Measurements from ENCODE around the gene FAM13A. TPM values are rescaled to one million over a fixed set of nuclear protein-coding genes. Genes with fewer than 3 reads are reported as not detected.

The FAM13A gene
- total RNA-seq, 2 experiments from 2014 or later, result 1.4 to 1.6 TPM

DNA sequence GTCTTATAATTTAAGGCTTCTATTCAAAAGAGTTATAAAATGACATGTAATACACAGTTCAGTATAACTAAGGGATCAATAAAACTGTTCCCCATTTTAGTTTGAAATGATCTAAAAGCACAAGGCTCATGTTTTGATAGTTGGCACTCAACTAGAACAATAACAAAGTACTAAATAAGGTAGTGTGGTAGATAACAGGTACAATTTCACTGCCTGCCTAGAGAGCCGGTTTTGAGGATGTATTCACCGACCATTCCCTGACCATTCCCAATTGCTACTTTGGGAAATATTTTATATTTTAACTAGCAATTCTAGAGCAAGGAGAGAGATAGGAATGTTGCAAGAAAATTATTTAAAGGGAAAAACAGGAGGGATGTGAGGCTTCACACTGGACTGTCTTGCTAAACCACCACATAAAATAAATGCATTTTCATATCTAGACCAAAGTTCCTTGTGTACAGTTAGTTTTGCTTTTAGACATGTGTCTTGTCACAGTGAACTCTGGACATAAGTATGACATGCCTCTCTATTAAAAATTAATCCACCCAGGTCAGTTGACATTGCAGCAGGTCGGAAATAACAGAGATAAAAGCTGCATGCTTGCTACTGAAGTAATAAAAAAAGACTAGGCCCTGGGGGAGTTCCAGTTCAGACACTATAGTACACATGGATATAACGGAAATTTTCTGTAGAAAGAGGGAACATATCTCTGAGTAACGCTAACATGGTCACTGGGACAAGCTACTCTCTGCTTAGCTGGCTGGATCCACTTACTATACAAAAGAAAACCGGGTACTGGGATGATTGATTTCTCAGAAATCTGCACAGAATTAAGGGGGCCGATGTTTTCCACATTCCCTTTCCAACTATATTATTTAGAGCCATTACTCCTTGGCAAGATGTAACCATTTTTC, 303.1 kb downstream of the FAM13A start:
- H3K9me3 Mint-ChIP-seq, result no peaks in the 10 kb centered on the region
- intact Hi-C loops (cut with micrococcal nuclease), result no loop called here
- H3K27ac Mint-ChIP-seq, result no peak overlapping the region
- H3K4me3 Mint-ChIP-seq, result no peak overlapping the region
- no peaks in the 10 kb centered on the region for H3K4me1 Mint-ChIP-seq (ENCODE audit: low read depth)
- CTCF ChIA-PET, result interaction anchor here (1.0 kb wide), 1 partner anchor 214 kb away, joined by 3 read pairs; no protein-coding TSS in a partner anchor
- no peaks in the 10 kb centered on the region for H3K27me3 Mint-ChIP-seq (ENCODE audit: low read depth)
- no peak for DNase-seq
- H3K36me3 Mint-ChIP-seq (ENCODE audit: low read depth), result peaks cover 2% of the 10 kb centered on the region

DNA sequence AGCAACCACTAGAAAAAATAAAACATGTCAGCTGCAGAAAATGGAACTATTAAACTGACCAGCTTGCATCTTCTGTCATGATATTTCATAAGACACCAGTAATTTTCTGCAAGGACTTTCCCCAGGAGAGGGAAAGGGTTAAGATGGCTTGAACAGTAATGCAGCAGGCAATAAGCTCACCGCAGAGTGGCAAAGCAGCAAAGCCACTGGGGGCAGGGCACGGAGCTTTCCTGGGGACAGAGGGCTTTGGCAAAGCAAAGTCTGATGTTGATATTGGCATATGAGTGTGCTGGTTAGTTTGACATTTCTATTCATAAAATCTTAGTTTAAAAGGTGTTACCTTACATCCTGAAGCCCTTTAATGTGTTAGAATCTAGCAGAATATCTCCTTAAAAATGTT, 304.2 kb downstream of the FAM13A start:
- Mint-ChIP-seq H3K9me3 (no peaks in the 10 kb centered on the region), H3K36me3 (ENCODE audit: low read depth) (peaks cover 4% of the 10 kb centered on the region), H3K27me3 (ENCODE audit: low read depth) (no peaks in the 10 kb centered on the region), H3K4me3 (no peak overlapping the region), H3K27ac (no peak overlapping the region), H3K4me1 (ENCODE audit: low read depth) (no peaks in the 10 kb centered on the region)
- CTCF ChIA-PET, result no interaction called here
- intact Hi-C loops (cut with micrococcal nuclease), result no loop called here
- DNase-seq, result no peak

DNA sequence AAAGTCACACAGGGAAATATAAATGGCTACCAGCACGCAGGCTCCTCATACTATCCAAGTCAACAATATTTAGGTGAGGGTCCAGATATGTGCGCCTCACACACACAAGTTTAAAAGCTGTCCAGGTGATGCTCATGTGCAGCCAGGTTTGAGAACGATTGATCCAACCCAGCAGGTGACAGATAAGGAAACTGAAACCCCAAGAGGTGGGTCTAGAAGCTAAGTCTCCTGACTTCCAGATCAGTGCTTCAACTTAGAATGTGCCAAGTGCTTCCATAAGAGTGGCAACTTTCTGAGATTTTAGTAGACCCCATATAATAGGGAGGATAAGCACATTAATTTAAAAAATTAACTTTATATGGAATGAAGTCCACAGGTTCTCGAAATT, 304.9 kb downstream of the FAM13A start:
- intact Hi-C loops (cut with micrococcal nuclease), result no loop called here
- H3K27me3 Mint-ChIP-seq (ENCODE audit: low read depth), result no peaks in the 10 kb centered on the region
- peaks cover 4% of the 10 kb centered on the region for H3K36me3 Mint-ChIP-seq (ENCODE audit: low read depth)
- H3K9me3 Mint-ChIP-seq, result no peaks in the 10 kb centered on the region
- no peak overlapping the region for H3K4me3 Mint-ChIP-seq
- CTCF ChIA-PET, result no interaction called here
- no peak overlapping the region for H3K27ac Mint-ChIP-seq
- no peaks in the 10 kb centered on the region for H3K4me1 Mint-ChIP-seq (ENCODE audit: low read depth)
- DNase-seq, result no peak

DNA sequence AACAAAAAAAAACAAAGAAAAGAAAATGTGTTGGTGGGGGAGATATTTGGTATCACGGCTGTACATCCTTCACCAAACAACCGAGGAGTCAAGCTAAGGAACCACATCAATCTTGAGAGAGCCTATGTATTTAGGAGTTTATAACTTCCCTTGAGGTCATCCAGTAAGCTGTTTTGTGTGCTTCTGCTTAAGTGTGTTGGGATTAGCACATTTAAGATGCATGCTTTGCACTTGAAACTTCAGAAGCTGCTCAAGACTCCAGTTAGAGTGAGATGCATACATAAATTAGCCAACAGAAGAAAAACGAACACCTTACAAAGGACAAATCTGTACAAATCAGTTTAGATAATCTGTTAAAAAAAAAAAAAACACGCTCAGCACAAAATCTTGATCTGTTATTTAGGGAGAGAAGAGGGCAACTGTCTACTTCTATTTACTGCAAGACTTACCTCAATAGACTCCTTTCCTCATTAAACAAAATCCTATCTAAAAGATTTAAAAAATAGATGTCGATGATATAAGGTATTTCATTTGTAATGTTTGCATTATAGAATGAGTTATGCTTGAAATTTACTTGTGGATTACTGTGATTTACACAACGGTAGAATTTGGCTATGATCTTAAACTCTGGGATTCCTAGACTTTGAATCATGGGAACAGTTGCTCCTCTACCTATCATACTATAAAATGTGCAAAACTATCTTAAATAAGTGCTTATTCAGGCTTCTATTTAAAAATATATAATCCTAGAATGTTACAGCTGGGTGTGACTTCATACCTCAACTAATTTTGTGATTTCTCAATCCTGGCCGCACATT, 305.5 kb downstream of the FAM13A start:
- Mint-ChIP-seq H3K36me3 (ENCODE audit: low read depth) (peaks cover 4% of the 10 kb centered on the region), H3K27me3 (ENCODE audit: low read depth) (no peaks in the 10 kb centered on the region), H3K27ac (no peak overlapping the region), H3K4me1 (ENCODE audit: low read depth) (no peaks in the 10 kb centered on the region), H3K4me3 (no peak overlapping the region), H3K9me3 (no peaks in the 10 kb centered on the region)
- intact Hi-C loops (cut with micrococcal nuclease), result no loop called here
- no peak for DNase-seq
- CTCF ChIA-PET, result no interaction called here

DNA sequence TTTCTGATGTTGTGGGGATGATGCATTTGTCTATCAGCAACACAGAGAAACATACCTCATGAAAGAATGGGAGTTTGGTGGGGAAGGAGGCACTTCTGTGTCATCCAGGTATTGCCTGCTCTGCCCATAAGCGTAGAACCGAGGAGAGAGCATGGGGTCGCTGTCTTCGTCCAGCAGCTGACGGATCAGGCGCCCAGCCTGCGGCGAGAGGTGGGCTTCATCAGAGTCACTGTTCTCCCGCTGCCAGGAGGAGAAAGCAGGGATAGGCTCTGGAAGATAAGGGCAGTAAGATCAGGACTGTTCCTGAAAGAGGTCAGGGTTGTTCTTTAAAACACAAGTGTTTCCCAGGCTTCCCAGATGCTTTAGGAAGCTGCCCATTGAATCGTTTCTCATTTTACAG, 306.6 kb downstream of the FAM13A start:
- H3K4me1 Mint-ChIP-seq (ENCODE audit: low read depth), result no peaks in the 10 kb centered on the region
- H3K36me3 Mint-ChIP-seq (ENCODE audit: low read depth), result peaks cover 4% of the 10 kb centered on the region
- no peak overlapping the region for H3K27ac Mint-ChIP-seq
- CTCF ChIA-PET, result no interaction called here
- H3K27me3 Mint-ChIP-seq (ENCODE audit: low read depth), result no peaks in the 10 kb centered on the region
- DNase-seq, result no peak
- intact Hi-C loops (cut with micrococcal nuclease), result no loop called here
- H3K9me3 Mint-ChIP-seq, result no peaks in the 10 kb centered on the region
- H3K4me3 Mint-ChIP-seq, result no peak overlapping the region

DNA sequence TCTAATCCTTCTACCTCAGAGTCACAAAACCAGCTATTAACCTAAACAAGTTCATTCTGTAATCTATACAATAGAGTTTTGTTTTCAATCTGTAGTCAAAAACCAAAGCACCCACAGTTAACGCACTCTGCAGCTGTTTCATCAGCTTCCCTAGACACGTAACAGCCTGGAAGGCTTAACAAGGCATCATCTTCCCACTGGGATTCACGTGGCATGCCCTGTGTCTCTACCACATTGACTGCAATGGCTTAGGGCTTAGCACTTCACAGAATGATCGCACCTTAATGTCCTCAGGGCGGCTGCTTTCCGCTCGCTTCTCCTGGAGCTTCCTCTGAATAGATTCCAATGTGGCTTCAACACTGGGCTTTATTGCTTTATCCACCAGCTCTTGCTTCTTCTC, 309.6 kb downstream of the FAM13A start:
- Mint-ChIP-seq H3K9me3 (no peaks in the 10 kb centered on the region), H3K4me1 (ENCODE audit: low read depth) (no peaks in the 10 kb centered on the region), H3K27me3 (ENCODE audit: low read depth) (no peaks in the 10 kb centered on the region), H3K27ac (no peak overlapping the region), H3K4me3 (no peak overlapping the region), H3K36me3 (ENCODE audit: low read depth) (peaks cover 4% of the 10 kb centered on the region)
- intact Hi-C loops (cut with micrococcal nuclease), result no loop called here
- CTCF ChIA-PET, result no interaction called here
- no peak for DNase-seq

DNA sequence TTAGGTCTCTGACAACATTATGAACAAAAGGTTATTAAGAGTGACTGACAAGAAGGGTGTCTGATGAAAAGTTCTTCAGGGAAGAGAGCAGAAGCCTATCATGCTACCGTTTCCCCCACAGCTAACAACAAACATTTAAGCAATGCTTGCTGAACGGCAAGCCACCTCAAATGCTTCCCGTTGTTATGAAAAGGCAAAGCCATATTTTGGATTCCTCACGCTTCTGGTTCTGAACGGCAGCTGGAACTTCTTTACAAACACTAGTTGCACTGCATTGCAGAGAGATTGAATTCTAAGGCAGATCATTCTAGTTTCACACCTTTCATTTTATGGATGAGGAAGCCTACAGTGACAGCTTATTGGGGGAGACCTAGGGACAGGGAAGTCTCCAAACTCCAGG, 310.8 kb downstream of the FAM13A start:
- intact Hi-C loops (cut with micrococcal nuclease), result no loop called here
- no peak overlapping the region for H3K4me3 Mint-ChIP-seq
- no peaks in the 10 kb centered on the region for H3K27me3 Mint-ChIP-seq (ENCODE audit: low read depth)
- no peak for DNase-seq
- H3K36me3 Mint-ChIP-seq (ENCODE audit: low read depth), result peaks cover 4% of the 10 kb centered on the region
- H3K4me1 Mint-ChIP-seq (ENCODE audit: low read depth), result no peaks in the 10 kb centered on the region
- no peaks in the 10 kb centered on the region for H3K9me3 Mint-ChIP-seq
- CTCF ChIA-PET, result no interaction called here
- no peak overlapping the region for H3K27ac Mint-ChIP-seq

DNA sequence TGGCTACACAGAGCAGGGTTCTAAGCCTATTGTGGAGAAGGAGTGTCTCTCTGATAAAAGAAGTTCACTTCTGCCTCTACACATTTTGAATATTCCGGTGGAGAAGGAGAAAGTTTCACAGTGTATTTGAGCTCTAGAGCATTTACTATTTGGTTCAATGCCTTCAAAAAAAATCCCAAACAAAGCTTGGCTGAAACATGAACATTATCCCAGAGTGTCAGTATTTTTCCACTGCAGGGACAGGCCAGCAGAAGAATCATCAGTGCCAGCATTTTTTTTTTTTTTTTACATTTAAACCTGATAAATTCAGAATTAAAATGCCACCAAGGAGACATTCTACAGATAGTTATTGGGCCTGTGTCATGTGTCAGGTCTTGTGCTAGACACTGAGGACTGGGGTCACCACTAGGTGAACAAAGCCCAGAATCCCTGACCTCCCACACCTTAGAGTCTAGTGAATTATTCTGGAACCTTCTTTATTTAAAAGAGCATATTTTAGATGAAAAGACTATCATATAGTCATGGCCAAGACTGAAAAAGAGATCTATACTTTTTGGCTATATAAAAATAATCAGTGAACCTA, 311.3 kb downstream of the FAM13A start:
- DNase-seq, result no peak
- H3K27ac Mint-ChIP-seq, result no peak overlapping the region
- CTCF ChIA-PET, result interaction anchor here (0.6 to 0.7 kb wide), 2 partner anchors 22 to 23 kb away, joined by 3 to 4 read pairs; no protein-coding TSS in a partner anchor
- intact Hi-C loops (cut with micrococcal nuclease), result no loop called here
- H3K4me3 Mint-ChIP-seq, result no peak overlapping the region
- no peaks in the 10 kb centered on the region for H3K27me3 Mint-ChIP-seq (ENCODE audit: low read depth)
- peaks cover 4% of the 10 kb centered on the region for H3K36me3 Mint-ChIP-seq (ENCODE audit: low read depth)
- H3K9me3 Mint-ChIP-seq, result no peaks in the 10 kb centered on the region
- H3K4me1 Mint-ChIP-seq (ENCODE audit: low read depth), result no peaks in the 10 kb centered on the region

DNA sequence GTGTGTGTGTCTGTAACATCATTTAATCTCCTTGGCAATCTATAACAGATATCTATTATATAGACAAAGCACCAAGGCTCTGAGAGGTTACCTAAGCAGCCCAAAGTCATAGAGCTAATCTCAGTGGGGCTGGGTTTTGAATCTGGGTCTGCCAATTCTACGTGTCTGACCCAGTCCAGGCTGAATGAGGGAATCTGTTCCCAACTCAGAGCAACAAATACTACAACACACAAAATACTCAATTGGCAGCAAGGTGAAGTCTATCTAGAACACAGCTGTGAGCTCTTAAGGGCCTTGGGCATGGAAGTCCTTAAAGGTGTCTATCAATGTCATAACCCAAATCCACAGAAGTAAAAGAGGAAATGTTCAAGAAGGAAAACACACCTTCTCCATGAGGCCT, 311.8 kb downstream of the FAM13A start:
- DNase-seq, result no peak
- Mint-ChIP-seq H3K27me3 (ENCODE audit: low read depth) (no peaks in the 10 kb centered on the region), H3K4me1 (ENCODE audit: low read depth) (no peaks in the 10 kb centered on the region), H3K9me3 (no peaks in the 10 kb centered on the region), H3K27ac (no peak overlapping the region), H3K4me3 (no peak overlapping the region), H3K36me3 (ENCODE audit: low read depth) (peaks cover 4% of the 10 kb centered on the region)
- intact Hi-C loops (cut with micrococcal nuclease), result no loop called here
- CTCF ChIA-PET, result interaction anchor here (0.6 to 0.7 kb wide), 2 partner anchors 23 to 24 kb away, joined by 3 to 4 read pairs; no protein-coding TSS in a partner anchor

DNA sequence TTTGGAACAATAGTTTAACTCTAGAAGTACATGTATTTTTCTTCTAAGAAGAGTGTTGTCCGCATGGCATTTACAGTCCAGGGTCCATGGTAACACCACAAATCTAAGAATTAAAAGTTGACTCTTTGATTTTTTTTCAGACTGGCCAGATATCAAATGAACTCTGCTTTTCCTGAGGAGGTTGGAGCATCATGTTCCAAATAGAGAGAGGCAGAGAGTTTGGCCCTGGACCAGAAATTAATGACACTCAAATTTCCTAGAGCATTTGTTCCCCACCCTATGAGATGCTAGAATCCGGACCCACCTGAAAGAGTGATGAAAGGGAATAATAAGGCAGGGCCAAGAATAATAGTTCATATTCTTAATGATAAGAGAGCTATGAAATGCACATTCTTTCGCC, 312.4 kb downstream of the FAM13A start:
- Mint-ChIP-seq H3K36me3 (ENCODE audit: low read depth) (peaks cover 4% of the 10 kb centered on the region), H3K27me3 (ENCODE audit: low read depth) (no peaks in the 10 kb centered on the region), H3K4me3 (no peak overlapping the region), H3K4me1 (ENCODE audit: low read depth) (no peaks in the 10 kb centered on the region), H3K9me3 (no peaks in the 10 kb centered on the region), H3K27ac (no peak overlapping the region)
- DNase-seq, result no peak
- CTCF ChIA-PET, result no interaction called here
- intact Hi-C loops (cut with micrococcal nuclease), result no loop called here

DNA sequence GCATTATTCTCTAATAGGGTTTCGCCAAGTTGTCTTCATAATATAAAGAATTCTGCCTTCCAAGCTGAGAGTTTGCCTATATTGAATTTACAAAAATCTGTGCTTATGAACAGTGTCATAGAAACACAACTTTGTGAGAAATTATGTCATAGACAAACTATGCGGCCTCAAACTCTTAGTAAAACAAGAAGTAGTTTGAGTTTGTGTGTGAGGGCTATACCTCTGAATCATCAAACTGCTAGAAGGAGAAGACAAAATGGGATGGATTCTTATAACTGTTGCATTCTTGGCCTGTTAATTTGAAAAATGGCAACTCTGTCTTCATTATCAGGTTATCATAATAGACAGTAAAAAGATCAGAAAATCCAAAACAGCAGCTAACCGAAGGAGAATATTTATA, 313.3 kb downstream of the FAM13A start:
- CTCF ChIA-PET, result no interaction called here
- DNase-seq, result no peak
- peaks cover 3% of the 10 kb centered on the region for H3K4me1 Mint-ChIP-seq (ENCODE audit: low read depth)
- no peak overlapping the region for H3K4me3 Mint-ChIP-seq
- peaks cover 1% of the 10 kb centered on the region for H3K36me3 Mint-ChIP-seq (ENCODE audit: low read depth)
- intact Hi-C loops (cut with micrococcal nuclease), result no loop called here
- no peaks in the 10 kb centered on the region for H3K27me3 Mint-ChIP-seq (ENCODE audit: low read depth)
- no peaks in the 10 kb centered on the region for H3K9me3 Mint-ChIP-seq
- H3K27ac Mint-ChIP-seq, result no peak overlapping the region

DNA sequence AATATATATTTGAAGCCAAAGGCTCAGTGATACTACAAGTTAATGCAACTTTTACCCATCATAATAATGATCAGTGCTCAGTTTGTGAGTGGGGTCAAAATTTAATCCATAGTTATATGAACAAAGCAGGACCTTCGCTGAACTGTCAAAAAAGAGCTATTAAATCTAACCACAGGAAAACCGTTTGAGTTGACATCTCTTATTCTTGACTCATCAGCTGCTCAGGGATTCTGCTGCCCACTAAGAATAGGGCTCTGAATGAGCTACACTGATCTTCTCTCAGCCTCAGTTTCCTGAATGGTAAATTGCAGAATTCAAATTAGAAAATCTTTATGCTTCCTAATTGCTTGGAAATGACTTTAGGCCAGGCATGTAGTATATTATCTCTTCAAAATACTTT, 314.4 kb downstream of the FAM13A start:
- Mint-ChIP-seq H3K9me3 (no peaks in the 10 kb centered on the region), H3K27ac (no peak overlapping the region), H3K27me3 (ENCODE audit: low read depth) (no peaks in the 10 kb centered on the region), H3K36me3 (ENCODE audit: low read depth) (no peaks in the 10 kb centered on the region), H3K4me3 (no peak overlapping the region), H3K4me1 (ENCODE audit: low read depth) (peaks cover 15% of the 10 kb centered on the region)
- CTCF ChIA-PET, result no interaction called here
- DNase-seq, result no peak
- intact Hi-C loops (cut with micrococcal nuclease), result no loop called here
